Testis (tissue), 2 donors: Measurements from ENCODE around the gene EXD3.
A peak's percentile ranks its signal among the peaks of the same experiment; 100 is the strongest.

Source experiments
- POLR2A ChIP-seq: fragments of 450-650 bp; IDR thresholded peaks from one replicate; pipeline ENCODE4 v1.6.1; 2017; ENCODE audit warnings: antibody characterized with exemption, mild to moderate bottlenecking, moderate library complexity
- TF ChIP-seq, protein P1 (sequence below), 3 experiments: fragments of 450-650 bp in 2 of 3; fragments of 200-600 bp in 1 of 3; sonication (generic) in 1 of 3; IDR thresholded peaks; one replicate each; pipeline ENCODE4 v1.5.1; 2016 to 2019; ENCODE audit warnings: antibody characterized with exemption in 3 of 3, mild to moderate bottlenecking in 2 of 3, moderate library complexity in 1 of 3

DNA sequence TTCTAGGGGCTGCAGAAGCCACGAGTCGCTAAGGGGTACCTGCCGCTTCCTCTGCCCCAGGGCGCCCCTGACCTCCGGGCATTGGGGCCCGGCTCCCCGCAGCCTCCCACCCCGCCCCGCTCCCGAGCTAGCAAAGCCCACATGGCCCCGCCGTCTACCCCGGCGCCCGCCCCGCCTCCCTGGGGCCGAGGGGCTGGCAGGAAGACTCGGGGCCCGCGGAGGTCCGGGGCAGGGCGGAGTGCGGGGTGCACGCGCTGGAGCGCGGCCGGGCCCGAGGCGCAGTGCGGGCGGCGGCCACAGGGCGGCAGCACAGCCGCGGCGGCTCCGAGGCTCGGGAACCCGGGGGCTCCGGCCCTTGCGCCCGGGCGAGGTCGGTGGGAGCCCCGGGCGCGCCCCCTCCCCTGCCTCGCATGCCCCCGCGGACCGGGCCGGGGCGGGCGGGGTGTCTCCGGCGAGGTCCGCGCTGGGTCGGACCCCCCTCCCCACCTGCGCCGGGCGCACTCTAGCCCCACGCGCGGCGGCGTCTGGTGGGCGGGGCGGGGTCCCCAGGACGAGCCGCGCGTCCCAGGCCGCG, 127.6 kb downstream of the EXD3 start:
- no peak for TF ChIP-seq POLR2A
- TF ChIP-seq, protein P1, sequence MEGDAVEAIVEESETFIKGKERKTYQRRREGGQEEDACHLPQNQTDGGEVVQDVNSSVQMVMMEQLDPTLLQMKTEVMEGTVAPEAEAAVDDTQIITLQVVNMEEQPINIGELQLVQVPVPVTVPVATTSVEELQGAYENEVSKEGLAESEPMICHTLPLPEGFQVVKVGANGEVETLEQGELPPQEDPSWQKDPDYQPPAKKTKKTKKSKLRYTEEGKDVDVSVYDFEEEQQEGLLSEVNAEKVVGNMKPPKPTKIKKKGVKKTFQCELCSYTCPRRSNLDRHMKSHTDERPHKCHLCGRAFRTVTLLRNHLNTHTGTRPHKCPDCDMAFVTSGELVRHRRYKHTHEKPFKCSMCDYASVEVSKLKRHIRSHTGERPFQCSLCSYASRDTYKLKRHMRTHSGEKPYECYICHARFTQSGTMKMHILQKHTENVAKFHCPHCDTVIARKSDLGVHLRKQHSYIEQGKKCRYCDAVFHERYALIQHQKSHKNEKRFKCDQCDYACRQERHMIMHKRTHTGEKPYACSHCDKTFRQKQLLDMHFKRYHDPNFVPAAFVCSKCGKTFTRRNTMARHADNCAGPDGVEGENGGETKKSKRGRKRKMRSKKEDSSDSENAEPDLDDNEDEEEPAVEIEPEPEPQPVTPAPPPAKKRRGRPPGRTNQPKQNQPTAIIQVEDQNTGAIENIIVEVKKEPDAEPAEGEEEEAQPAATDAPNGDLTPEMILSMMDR (IDR thresholded peaks at IDR 0.05), result peak; percentile 46 to 90 (median 57)
